Esophagus mucosa (tissue), 1 donor: Measurements from ENCODE around the gene COPB2. TPM values are rescaled to one million over a fixed set of nuclear protein-coding genes. Genes with fewer than 3 reads are reported as not detected.
A peak's percentile ranks its signal among the peaks of the same experiment; 100 is the strongest.
"Not testable (repeated sequence)": the region's sequence is repeated elsewhere in the genome, so short reads cannot be mapped to it uniquely, and the experiment has no call there.

ENCODE experiments used
- ATAC-seq: fragments of 200-7000 bp; cut with Tn5 transposase; one replicate; pipeline ENCODE4 v1.9.1; 2020
- total RNA-seq: library from RNA; stranded (reverse); gene quantifications from one replicate; pipeline ENCODE4 v1.2.4, GENCODE V29; 2023
- donor health status: DM: yes; HTN: yes; CAD: no.

Gene COPB2
- total RNA-seq, 1 donor from 2014 or later, result 75.2 TPM

DNA sequence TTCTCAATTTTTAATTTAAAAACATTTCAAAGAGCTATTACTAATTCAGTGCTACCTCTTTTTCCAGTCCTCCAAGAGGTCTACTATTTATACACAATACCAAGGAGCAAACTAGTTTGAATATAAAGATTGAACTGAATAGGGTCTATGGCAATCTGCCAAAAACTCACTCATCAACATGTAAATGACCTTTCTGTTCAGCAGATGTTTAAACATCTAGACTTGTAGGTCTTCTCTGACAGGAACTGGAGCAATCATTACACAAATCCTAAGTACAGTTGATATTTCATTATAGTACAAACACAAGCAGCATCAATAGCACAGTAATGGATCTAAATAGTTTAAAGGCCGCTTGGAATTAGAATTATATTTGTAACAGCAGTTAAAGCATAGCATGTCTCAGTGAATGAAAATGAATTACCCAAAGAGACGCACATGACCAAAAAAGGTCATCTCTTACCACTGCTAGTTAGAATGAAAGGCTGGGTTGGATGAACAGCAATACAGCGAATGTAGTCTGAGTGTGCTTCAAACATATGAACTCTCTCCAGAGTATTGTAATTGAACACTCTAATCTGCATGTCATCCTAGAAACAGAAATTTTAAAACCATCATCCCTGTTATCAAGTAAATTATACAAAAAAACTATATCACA, 10.7 kb downstream of the COPB2 start:
- ATAC-seq, result no peak

DNA sequence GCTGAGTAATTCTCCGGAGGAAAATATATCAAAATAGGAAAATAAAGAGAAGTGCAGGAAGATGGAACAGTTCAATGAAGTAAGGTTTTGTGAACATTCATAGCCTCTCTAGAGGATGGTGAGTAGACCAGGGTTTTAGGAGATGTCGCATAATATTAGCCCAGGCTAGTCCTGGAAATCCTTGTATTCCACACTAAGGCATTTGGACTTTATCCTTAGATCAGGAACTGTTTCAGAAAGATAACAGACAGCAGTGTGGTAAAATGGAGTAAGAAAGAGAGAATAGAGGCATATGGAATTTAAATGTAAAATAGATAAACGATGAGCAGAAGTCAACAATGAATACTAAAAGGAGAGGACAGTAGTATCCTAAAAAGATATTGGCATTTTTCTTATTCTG, 12.1 kb downstream of the COPB2 start:
- ATAC-seq, result no peak

DNA sequence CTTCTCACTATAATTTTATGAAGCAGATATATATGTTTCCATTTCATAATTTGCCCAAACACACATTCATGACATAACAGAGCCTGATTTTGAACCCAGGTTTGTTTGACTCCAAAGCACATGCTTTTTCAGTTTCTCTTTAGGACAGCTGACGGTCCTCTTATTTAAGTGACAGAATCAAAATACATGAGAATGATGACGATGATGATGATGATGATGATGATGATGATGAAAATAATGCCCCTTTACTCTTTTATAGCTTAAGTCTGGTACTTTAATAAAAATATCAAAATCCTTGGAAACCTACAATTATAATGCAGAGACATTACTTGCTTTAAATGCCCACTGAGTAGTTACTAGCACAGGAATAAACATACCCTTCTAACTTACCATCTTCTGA, 15.3 kb downstream of the COPB2 start:
- no peak for ATAC-seq

DNA sequence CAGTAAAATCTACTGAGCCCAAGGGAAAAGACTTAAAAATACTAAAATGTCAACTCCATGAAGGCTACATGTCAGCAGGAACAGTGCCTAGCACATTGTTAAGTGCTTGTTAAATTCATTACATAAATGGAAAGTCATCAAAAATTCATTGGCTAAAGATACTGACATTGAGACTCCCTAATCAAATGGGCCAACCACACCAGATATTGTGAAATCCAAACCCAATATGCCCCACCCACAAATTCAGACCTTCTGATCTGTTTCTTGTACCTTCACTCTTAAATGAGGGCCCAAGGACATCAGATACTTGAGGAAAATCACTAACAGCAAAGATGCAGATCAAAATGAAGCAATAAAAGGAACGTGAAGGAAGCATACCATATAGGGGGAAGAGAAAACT, 24.9 kb downstream of the COPB2 start:
- ATAC-seq, result no peak

DNA sequence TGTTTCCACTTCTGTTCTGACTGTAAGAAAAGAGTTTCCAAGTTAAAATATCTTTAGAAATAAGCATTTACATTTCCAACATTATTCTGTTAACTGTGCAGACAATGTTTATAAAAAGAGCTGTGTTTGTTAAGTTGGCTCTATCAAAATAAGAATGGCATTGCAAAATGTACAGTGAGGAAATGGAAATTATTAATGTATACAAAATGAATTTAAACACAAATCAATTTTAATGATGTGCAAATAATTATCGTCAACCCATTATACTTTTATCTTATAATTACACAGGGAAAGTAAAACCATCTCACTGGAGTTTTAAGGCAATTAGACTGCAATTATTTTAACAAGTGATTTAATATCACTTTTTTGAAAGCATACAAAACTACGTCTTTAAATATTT, 28.2 kb downstream of the COPB2 start:
- ATAC-seq, result no peak

DNA sequence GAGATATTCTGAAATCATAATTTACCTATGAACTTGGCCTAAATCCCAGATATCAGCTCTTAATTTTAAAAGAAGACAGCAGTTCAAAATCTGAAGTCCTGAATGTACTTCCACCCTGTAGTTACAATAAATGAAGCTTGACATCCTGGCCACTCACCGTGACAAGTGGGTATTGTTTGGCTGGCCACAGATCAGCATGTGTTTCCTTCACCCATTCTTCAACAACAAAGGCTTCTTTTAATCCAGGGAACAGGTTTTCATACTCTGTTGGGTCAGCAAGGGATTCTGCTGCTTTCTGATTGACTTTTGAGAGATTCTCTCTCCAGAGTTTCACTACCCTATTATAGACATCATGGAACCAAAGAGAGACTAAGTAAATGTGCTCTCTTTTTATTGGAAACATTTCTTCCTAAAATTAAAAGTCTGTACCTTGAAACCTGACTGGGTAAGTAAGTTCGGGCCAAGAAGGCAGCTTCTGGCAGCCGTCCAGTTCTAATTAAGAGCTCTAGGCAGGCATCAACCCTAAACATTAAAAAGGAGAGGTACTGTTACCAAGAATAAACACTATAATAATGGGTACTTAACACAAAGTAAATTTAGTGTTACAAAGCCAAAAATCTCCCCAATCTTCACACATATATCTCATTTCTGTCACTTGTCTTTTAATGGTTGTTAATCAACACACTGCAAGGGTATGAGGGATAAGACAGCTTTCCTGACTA, 30.4 kb downstream of the COPB2 start:
- no peak for ATAC-seq

DNA sequence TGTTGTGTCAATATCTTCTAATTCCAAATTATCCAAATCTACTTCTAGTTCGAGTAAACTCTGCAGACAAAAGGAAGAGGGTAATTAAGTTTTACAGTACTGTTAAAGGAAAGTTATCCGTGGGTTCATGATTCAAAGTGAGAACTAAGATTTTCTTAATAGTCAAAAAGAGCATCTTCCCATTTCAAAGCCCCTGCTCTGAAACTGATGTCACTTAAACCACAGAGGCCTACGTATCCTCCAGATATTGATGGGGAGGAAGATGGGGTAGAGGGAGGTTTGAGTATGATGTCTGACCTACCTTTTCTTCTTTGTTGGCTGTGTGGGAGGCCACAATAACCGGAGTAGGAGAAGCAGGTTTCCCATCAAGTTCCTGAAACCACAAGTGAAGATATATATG, 31.5 kb downstream of the COPB2 start:
- no peak for ATAC-seq

DNA sequence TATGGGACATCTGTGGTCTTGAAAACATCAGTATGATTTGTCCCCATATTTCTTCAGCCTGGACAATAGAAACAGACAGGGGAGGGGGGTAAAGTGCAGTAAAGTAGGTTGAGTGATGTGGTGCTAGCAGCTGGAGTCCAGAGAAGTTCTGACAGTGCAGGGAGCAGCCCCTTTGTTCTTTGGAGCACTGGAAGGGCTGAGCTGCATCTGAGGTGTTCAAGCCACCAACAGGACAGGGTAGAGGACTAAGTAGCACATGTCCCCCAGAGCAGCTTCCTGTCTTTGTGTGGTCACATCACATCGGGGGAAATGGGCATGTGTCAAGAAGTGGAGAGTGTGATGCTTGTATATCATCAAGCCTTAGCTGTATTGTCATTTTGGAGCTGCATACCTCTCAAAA, 33.6 kb downstream of the COPB2 start:
- ATAC-seq, result no peak

DNA sequence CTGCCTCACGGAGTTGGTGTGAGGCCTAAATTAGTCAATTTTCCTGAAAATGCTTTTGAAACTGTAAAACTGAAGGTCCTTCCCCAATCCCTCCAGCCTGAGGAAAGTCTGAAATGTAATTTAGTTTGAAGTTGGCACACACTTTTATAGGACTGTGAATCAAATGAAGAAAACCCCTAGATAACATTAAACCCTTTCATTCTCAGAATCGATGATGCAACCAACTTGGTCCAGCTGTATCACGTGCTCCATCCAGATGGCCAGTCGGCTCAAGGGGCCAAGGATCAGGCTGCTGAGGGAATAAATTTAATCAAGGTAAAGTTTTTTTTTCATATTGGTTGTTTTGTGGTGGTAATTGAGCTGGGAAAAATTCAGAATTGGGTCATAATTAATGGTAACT, 34.0 kb downstream of the COPB2 start:
- ATAC-seq, result no peak

DNA sequence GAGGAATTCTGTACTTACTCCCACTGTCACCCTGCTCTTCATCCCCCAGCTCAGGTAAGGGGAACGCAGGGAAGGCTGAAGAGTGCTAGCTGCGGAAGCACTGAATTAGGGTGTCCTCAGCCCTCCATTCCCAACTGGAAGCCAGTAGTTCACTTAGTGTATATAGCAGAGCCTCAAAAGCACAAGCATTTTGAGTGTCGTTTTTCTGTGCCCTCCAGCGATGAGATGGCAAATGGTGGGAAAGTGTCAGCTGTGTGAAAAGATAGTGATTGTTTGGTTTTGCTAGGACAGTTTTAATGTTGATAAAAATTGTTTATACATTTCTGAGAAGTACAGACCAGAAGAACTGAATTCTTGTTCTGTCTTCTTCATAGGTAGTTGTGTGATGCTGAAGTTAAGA, 34.8 kb downstream of the COPB2 start:
- ATAC-seq, result no peak

DNA sequence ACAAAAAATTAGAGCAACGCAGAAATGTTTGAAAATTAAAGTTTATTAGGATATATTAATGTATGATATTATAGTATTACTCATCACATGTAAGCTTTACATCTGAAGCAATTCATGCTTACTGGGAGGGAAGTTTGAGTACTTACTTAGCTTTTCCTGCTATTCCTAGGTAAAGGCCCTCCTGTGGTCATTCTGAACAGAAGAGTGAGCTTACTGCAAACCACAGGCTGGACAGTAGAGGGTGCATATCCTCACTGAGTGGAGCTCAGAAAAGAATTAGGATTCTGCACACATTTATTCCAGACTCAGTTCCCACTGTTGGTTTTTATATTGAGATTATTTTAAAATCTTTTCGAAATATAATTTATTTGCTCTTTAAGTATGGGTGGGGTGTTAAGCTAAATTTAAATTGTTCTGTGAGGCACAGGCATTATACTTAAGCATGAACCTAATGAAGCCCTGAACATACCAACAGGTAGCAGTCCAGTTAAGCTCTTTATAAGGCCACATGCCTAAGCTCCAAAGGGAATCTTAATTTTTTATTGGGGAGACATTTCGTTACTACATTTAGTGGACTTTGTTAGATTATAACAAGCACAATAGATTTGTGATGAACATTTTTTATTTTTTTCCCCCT, 35.4 kb downstream of the COPB2 start:
- ATAC-seq, result peak; percentile 80

DNA sequence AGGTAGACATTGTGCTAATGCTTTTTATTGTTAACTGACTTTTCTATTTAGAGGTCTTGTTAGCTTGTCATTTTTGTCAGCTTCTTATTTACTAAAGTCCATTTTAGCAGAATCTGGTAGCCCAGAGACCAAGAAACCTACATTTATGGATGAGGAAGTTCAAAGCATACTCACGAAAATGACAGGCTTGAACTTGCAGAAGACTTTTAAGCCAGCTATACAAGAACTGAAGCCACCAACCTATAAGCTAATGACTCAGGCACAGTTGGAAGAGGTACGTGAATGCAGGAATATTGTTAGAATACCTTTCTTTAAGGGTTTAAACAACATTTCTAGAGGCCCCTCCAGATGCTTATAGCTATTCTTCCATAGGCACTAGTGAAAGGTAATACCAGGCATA, 42.7 kb downstream of the COPB2 start:
- ATAC-seq, result peak; percentile 46

DNA sequence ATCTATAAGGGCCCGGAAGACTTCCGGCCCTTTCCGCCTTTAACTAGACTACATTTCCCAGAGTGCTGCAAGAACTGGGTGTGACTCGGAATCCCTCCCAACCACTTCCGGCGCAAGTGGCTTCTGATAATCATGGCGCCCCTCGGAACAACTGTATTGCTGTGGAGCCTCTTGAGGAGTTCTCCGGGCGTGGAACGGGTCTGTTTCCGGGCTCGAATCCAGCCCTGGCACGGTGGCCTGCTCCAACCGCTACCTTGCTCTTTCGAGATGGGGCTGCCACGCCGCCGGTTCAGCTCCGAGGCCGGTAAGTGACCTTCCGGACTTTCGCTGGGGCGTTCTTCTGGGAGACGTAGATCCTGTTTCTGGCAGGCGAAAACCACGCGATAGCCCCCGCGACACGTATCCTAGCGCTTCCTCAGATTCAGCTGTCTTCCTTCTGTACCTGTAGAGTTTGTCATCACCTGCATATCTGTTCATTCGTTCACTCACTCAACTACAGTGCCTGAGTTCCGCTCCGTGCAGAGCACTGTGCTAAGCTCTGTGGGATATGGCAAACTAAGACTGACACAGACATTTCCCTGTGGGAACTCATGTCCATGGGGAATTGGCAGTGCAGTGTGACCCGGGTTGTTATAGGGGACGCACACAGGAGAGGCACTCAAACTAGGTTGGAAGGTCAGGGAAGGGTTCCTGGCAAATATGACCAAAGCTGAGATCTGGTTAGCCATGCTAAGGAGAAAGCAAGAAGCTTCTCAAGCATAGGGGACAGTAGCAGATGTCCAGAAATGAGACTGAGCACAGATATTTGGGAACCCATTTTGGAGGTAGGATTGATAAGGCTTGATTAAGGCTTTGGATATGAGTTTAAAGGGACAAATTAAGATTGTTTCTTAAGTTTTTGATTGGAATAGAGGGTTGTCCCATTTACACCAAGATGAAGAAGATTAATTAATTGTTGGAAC, 45.3 kb downstream of the COPB2 start, which contains the start of gene MRPS22:
Gene MRPS22, plus strand, starts transcription at position 126 of the 962 bp plus-strand sequence. Its CDS starts 7 bp downstream, at position 133.
- ATAC-seq, result peak; percentile 89

DNA sequence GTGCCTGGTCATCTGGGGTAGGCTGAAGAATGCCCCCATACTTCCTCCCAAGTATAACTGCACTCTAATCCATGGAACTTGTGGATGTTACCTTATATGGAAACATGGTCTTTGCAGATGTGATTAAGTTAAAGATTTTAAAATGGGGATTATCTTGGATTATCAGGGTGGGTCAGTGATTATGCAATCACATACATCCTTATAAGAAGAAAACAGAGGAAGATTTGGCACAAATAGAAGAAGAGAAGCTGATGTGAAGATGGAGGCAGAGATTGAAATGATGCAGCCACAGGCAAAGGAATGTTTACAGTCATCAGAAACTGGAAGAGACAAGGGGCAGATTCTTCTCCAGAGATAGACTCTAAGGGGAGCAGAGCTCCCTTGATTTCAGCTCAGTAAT, 47.4 kb downstream of the COPB2 start:
- ATAC-seq, result no peak

DNA sequence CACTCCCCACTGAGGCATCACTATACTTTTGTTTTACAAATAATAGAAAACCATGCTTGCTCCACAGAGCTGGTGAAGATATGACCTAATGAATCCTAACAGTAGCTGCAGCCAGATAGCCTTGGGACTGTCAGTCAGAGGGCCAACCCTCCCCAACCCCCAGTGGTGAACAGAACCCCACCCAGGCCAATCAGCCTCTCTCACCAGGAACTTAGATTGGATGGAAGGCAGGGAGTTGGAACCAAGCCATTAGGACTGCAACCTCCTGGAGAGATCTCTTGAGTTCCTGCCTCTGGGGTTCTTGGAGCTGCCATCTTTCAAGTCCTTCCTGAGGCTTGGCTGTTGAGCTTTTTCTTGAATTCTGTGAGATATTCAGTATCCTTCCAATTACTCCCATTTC, 48.7 kb downstream of the COPB2 start:
- ATAC-seq, result no peak

DNA sequence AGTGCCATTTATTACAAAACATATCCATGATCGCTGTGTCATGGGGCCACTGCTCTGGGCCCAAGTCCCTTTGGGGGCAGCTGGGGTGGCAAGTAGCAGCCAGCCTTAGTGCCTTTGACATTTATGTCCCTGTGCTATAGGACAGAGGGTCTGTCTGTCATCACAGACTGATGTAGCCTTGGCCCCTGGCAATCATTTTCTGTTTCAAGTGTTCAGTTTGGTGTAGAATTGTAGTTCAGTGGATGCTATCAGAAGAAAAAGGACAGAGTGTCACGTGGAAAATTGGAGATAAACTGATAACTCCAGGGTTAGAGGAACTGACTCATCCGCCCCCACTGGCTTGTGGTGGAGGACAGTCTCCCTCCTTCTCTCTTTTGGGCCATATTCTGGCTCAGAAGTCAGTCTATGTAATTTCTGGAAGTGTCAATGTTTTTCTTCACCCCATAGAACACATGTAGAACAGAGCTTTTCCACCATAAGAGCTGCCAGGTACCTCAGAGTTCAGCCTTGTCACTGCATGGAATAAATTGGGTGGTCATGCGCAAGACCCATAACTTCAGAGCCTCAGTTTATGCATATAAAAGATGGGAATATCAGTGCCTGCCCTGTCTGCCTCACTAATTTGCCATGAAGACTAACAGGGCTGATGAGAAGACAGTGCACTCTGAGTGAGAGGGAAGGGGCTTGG, 50.1 kb downstream of the COPB2 start:
- no peak for ATAC-seq

DNA sequence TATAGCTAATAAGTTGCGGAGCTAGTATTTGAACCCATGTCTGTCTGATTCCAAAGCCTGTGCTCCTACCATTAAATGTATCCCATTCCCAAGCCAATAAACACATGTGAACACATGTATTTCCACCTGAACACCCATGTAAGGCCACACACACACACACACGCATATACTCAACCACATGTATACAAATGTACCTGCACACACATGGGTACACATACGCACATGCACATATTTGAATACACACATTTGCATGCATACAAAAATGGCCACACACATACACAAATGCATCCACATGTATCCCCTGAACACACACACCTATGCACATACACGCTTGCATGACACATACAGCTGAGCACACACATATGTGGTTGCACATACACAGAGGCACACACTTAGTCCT, 51.0 kb downstream of the COPB2 start:
- no peak for ATAC-seq

DNA sequence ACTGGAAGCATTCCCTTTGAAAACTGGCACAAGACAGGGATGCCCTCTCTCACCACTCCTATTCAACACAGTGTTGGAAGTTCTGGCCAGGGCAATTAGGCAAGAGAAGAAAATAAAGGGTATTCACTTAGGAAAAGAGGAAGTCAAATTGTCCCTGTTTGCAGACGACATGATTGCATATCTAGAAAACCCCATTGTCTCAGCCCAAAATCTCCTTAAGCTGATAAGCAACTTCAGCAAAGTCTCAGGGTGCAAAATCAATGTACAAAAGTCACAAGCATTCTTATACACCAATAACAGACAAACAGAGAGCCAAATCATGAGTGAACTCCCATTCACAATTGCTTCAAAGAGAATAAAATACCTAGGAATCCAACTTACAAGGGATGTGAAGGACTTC, 54.8 kb downstream of the COPB2 start:
- not testable (repeated sequence) for ATAC-seq

DNA sequence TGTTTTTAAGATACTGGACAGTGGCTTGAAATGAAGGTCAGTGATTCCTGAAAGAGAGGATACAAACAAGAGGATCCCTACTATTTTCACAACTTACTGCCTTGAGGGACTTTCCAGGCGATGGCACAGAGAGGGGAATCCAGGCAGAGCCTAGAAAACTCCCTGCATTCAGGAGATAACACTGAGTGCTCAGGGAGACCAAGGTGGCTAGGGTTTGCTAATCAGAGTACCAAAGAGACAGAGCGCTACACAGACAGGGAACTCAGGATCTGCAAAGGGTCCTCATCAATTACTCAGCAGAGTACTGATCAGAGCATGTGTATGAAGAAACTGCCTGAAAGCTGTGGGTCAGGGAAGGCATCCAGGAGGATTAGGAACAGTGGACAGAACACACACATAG, 57.4 kb downstream of the COPB2 start:
- ATAC-seq, result no peak

DNA sequence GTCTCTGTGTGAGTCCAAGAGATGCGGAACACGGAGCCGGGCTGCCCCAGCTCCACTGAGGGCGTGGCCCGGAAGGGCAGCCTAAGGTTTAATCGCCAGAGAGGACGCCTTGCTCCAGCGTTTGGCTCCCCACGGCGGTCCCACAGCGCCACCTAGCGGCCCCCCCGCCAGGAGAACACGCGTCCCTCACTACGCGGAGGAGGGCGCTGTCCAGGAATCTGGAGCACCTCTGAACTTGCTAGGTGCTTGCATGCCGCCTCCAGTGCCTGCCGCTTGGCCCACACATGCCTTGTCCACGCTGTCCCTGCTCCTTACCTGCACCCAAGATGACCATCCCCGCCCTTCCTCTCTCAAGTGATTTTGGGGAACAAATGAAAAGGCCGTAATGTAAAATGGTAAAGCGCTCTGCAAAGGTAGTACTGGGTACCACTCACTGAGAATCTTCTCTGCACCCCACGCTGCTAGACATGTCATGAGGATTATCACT, 60.0 kb downstream of the COPB2 start:
- peak; percentile 97 for ATAC-seq

DNA sequence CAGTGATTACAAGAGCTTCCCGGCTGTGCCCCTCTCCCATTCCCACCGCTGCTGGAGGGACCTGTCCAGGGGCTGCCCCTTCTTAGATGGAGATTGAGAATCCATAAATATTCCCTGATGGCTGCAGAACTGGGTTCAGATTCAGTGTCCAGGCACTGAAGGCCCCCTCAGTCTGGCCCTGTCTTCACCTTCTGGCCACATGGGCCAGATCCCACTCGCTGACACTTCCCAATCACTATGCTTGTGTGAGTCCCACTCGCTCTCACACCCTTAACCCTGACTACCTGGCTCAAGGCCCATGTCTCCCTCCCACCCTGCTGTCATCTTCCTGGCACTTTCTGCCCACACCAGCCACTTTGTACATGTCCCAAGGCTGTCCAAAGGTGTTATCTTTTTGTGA, 61.1 kb downstream of the COPB2 start:
- ATAC-seq, result no peak

DNA sequence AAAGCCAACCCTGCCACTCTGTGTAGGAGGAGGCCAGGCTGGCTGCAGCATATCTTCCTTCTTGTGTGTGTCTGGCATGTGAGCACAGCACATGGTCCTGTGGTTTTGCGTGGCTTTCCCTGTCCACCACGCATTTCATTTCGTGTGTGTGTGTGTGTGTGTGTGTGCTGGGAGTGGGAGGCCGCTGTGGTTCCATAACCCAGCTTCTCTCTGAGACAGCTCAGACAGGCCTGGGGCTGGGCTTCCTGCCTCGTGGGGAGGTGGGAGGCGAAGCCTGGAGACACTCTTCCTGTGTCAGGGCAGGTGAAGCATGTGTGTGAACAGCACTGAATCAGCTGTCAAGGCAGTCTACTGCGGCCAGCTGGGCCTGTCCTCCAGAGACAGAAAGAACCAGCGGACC, 61.6 kb downstream of the COPB2 start:
- ATAC-seq, result no peak
